HepG2 (cell line): ENCODE results near the gene TRMT1. TPM values are rescaled to one million over a fixed set of nuclear protein-coding genes. Genes with fewer than 3 reads are reported as not detected.

Experiments used
- BCL6 ChIP-seq: IDR thresholded peaks from 2 replicates; pipeline ENCODE4 v1.6.1; 2016; ENCODE audit warnings: missing genetic modification reagents, missing compliant biosample characterization
- CEBPZ ChIP-seq: IDR thresholded peaks from 2 replicates; pipeline ENCODE4 v1.6.1; 2012; ENCODE audit warnings: low read length, improper control_type of control experiment
- CREB3 ChIP-seq: sonication (generic); formaldehyde crosslinking; IDR thresholded peaks from 2 replicates; pipeline ENCODE4 v1.5.0; 2020; ENCODE audit warnings: missing genetic modification reagents
- CREM ChIP-seq, 2 experiments: sonication (generic) in 1 of 2; formaldehyde crosslinking in 1 of 2; IDR thresholded peaks; 2 replicates each; pipeline versions ENCODE4 v1.4.0 to v1.6.1; 2016 to 2020; ENCODE audit warnings: antibody characterized with exemption in 1 of 2, mild to moderate bottlenecking in 1 of 2, missing genetic modification reagents in 1 of 2
- ERF ChIP-seq: IDR thresholded peaks from 2 replicates; pipeline ENCODE4 v1.6.1; 2018; ENCODE audit warnings: missing biosample characterization, missing genetic modification reagents
- IRF2 ChIP-seq: IDR thresholded peaks from 2 replicates; pipeline ENCODE4 v1.6.1; 2018; ENCODE audit warnings: missing genetic modification reagents, missing compliant biosample characterization
- MEIS2 ChIP-seq: sonication (generic); formaldehyde crosslinking; IDR thresholded peaks from 2 replicates; pipeline ENCODE4 v1.9.0; 2021; ENCODE audit warnings: mild to moderate bottlenecking, missing genetic modification reagents
- MXI1 ChIP-seq: IDR thresholded peaks from 3 replicates; pipeline ENCODE4 v1.6.1; 2012; ENCODE audit warnings: low read depth, low read length, inconsistent platforms, borderline replicate concordance
- SMAD9 ChIP-seq: sonication (generic); formaldehyde crosslinking; IDR thresholded peaks from 2 replicates; pipeline ENCODE4 v1.5.1; 2020; ENCODE audit warnings: mild to moderate bottlenecking, missing genetic modification reagents
- TAF1 ChIP-seq: sonication (generic); formaldehyde crosslinking; IDR thresholded peaks from 2 replicates; pipeline ENCODE4 v1.4.0; 2020; ENCODE audit warnings: missing genetic modification reagents
- ZBTB14 ChIP-seq: sonication (generic); formaldehyde crosslinking; IDR thresholded peaks from 2 replicates; pipeline ENCODE4 v1.4.0; 2020; ENCODE audit warnings: missing genetic modification reagents
- ZHX2 ChIP-seq, 2 experiments: sonication (generic) in 1 of 2; formaldehyde crosslinking in 1 of 2; IDR thresholded peaks; 2 replicates each; pipeline versions ENCODE4 v1.6.1 to v1.9.0; 2014 to 2022; ENCODE audit warnings: antibody characterized with exemption in 1 of 2, borderline replicate concordance in 1 of 2, inconsistent platforms in 1 of 2, low read depth in 1 of 2, missing genetic modification reagents in 1 of 2
- ZNF451 ChIP-seq: sonication (generic); formaldehyde crosslinking; IDR thresholded peaks from 2 replicates; pipeline ENCODE4 v1.5.0; 2020; ENCODE audit warnings: mild to moderate bottlenecking, missing genetic modification reagents
- ZNF576 ChIP-seq: sonication (generic); formaldehyde crosslinking; IDR thresholded peaks from 2 replicates; pipeline ENCODE4 v1.4.0; 2020; ENCODE audit warnings: mild to moderate bottlenecking, missing genetic modification reagents
- polyA plus RNA-seq, 8 experiments: library from polyadenylated mRNA; depleted of rRNA in 3 of 8; stranded (reverse) in 7 of 8; unstranded in 1 of 8; fragments of >200 nt; fragmentation: Illumina TruSeq in 4 of 8; extraction: Trizol in 4 of 8; gene quantifications; 2 replicates each; pipeline versions ENCODE4 v1.2.1 to v1.2.3, GENCODE V29; 2011 to 2016; ENCODE audit warnings: low read depth in 4 of 8, missing spikeins in 1 of 8, mixed read lengths in 1 of 8; ENCODE audit not compliant: insufficient read depth in 1 of 8
- total RNA-seq, 5 experiments: library from RNA; depleted of rRNA; stranded (reverse); fragments of >200 nt; fragmentation: Illumina TruSeq; extraction: Trizol; gene quantifications; 2 replicates each; pipeline ENCODE4 v1.2.3, GENCODE V29; 2016; ENCODE audit warnings: low read depth in 1 of 5

The TRMT1 gene
- total and polyA plus RNA-seq, 2 of the 13 experiments (the other 11 are each of a cell fraction or from before 2014, with no cell fraction given) = 35.5 to 44.1 TPM

GRCh38 chr19:13060964-13061927 lies 55.3 kb downstream of the TRMT1 start (continued):
- TF ChIP-seq CREB3 (CRISPR knock-in tag) (peak; percentile 29; the same call in 1 of the 2 replicates), CEBPZ (no peak), TAF1 (CRISPR knock-in tag) (peak; percentile 28; the same call in 1 of the 2 replicates), ZNF451 (CRISPR knock-in tag) (no peak), CREM (IDR thresholded peaks at IDR 0.05) (no peak), CREM (CRISPR knock-in tag; IDR thresholded peaks at IDR 0.05) (no peak), MXI1 (peak; percentile 65; the same call in 1 of the 3 replicates), IRF2 (CRISPR knock-in tag) (peak; percentile 45; the same call in 1 of the 2 replicates), ZHX2 (IDR thresholded peaks at IDR 0.05; ENCODE audit: low read depth) (0 out of 2 replicates have a peak, but pooled peaks have one; percentile 47), ZHX2 (CRISPR knock-in tag; IDR thresholded peaks at IDR 0.05; ENCODE audit: borderline replicate concordance) (no peak), BCL6 (peak; percentile 44; the same call in 1 of the 2 replicates), ZBTB14 (peak; percentile 87), ERF (CRISPR knock-in tag) (peak; percentile 53; the same call in 1 of the 2 replicates), MEIS2 (CRISPR knock-in tag) (peak; percentile 50; the same call in 1 of the 2 replicates), ZNF576 (CRISPR knock-in tag) (no peak), SMAD9 (no peak)
